Measurements from ENCODE around the gene HSPA4L.

Gene HSPA4L

DNA sequence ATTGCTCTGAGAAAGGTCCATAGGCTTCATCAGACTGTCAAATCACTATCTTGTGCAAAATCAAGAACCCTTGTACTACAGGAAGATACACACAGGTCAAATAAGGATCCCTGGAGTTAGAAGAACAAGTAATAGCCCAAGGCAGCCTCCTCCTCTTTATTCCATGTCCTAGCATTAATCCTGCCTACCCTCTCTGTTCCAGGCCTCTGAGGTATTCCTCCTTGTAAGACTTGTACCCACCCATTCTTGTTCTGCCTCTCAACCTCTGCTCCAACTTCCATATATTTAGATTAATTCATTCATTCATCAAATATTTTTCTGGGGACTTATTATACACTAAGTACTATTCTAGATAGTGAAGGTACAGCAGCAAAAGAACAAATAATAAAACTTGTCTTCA is 88.2 kb downstream of the HSPA4L start:
- H3K4me3 ChIP-seq (ENCODE audit: low read depth, low read length), result no peak overlapping the region
- TF ChIP-seq, protein P1, sequence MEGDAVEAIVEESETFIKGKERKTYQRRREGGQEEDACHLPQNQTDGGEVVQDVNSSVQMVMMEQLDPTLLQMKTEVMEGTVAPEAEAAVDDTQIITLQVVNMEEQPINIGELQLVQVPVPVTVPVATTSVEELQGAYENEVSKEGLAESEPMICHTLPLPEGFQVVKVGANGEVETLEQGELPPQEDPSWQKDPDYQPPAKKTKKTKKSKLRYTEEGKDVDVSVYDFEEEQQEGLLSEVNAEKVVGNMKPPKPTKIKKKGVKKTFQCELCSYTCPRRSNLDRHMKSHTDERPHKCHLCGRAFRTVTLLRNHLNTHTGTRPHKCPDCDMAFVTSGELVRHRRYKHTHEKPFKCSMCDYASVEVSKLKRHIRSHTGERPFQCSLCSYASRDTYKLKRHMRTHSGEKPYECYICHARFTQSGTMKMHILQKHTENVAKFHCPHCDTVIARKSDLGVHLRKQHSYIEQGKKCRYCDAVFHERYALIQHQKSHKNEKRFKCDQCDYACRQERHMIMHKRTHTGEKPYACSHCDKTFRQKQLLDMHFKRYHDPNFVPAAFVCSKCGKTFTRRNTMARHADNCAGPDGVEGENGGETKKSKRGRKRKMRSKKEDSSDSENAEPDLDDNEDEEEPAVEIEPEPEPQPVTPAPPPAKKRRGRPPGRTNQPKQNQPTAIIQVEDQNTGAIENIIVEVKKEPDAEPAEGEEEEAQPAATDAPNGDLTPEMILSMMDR (IDR thresholded peaks at IDR 0.05; ENCODE audit: low read depth, low read length), result no peak

DNA sequence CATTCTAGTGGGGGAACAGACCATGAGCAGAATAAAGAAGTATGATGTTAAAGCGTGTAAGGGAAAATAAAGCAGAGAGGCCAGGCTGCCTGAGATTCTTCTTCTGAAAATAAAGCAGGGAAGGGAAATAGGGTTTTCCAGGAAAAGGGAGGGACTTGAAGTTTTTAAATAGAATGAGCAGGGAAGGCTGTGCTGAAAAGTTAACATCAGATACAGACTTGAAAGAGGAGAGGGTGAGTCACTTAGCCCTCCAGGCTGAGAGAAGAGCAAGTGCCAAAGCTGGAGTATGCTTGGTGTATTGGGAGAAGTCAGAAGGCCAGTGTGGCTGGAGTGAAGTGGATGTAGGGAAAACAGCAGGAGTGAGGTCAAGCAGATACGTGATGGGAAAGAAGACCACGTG is 88.6 kb downstream of the HSPA4L start:
- no peak overlapping the region for H3K4me3 ChIP-seq (ENCODE audit: low read depth, low read length)
- TF ChIP-seq, protein P1 (IDR thresholded peaks at IDR 0.05; ENCODE audit: low read depth, low read length), result no peak

DNA sequence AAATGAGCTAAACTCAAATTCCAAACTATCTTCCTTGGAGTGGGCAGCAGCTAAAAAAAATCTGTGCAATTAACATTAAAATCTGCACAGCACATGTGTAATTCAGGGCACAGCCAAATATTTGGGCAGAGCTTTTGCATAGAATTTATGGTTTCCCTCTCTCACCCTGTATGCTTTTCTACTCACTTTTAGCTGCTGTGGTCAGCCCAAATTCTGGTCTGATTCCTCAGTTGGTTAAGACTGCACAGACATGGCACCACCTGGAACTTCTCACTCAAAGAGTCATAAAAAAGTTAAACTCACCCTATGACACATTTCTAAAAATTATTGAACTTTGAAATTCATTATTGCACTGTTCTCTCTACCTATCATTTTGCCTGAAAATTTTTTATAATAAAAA is 93.7 kb downstream of the HSPA4L start:
- no peak overlapping the region for H3K4me3 ChIP-seq (ENCODE audit: low read depth, low read length)
- TF ChIP-seq, protein P1 (IDR thresholded peaks at IDR 0.05; ENCODE audit: low read depth, low read length), result no peak

DNA sequence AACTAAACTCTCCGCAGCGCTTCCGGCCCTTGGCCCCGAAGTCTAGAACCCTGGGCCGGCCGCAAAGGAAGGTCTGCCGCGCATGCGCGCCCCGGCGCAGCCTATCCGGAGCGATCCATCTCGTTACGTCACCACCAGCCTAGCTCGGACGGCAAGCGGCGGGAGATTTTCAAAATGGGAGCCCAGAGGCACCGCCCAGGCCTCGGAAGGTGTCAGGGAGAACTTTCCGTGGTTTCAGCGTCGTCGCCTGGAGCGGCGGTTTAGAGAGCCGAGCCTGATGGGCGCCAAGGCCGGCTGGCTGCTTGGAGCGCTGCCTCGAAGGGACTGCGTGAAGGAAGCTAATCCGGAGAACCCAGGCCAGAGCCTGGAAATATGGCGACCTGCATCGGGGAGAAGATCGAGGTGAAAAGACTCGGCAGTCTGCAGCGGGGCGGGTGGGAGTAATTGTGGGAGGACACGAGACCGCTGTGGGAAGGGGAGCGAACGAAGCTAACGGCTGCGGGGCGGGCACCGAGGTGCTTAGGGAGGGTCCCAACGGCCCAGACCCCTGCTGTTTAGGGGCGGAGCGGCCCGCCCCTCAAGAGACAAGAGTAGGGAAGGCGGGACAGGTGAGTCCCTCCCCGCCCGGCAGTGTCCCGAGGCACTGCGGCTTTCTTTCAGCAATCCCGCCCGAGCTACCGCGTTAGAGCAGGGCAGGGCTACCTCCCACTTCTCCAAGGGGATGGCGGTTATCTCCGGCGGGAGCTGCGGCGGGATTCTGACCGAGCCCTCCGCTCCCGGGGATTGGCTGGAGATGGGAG is 98.8 kb downstream of the HSPA4L start, which contains the start of gene PLK4:
Gene PLK4, plus strand, starts transcription at position 131 of the 800 bp plus-strand sequence. Its CDS starts 242 bp downstream, at position 373.
- TF ChIP-seq, protein P1 (IDR thresholded peaks at IDR 0.05; ENCODE audit: low read depth, low read length), result no peak
- peak within 1 kb of the TSS; percentile 92 for H3K4me3 ChIP-seq (ENCODE audit: low read depth, low read length)

DNA sequence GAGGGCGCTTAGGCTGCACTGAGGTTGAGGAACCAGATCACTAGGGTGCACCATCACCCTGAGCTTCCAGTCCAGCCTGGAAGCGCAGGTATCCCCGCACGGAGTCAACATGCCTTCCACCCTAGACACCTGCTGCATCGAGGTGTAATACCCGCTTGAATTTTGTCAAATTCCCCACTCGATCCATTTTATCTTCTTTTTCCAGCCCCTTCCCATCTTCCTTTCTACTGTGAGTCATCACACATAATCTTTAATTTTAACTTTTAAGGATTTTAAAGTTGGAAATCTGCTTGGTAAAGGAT is 99.4 kb downstream of the HSPA4L start:
- H3K4me3 ChIP-seq (ENCODE audit: low read depth, low read length), result peak overlapping the region; percentile 92
- TF ChIP-seq, protein P1 (IDR thresholded peaks at IDR 0.05; ENCODE audit: low read depth, low read length), result no peak

DNA sequence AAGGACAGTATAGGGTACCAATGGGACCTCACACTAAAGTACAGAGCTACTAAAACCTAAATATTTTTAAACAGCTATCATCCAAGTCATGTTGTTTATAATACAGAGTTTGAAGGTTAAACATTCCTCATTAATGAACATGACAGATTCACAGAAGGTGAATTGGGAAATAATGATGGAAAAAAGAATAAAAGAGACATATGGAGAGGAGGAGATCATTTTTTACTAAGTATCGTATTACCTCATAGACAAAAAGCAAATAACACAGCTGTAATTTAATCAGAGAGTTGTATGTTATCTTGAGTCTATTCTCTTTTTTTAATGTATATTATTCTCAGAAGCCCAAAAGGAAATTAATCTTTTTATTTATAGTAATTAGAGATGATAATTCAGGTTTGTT is 106.4 kb downstream of the HSPA4L start:
- TF ChIP-seq, protein P1 (IDR thresholded peaks at IDR 0.05; ENCODE audit: low read depth, low read length), result no peak
- H3K4me3 ChIP-seq (ENCODE audit: low read depth, low read length), result no peak overlapping the region

DNA sequence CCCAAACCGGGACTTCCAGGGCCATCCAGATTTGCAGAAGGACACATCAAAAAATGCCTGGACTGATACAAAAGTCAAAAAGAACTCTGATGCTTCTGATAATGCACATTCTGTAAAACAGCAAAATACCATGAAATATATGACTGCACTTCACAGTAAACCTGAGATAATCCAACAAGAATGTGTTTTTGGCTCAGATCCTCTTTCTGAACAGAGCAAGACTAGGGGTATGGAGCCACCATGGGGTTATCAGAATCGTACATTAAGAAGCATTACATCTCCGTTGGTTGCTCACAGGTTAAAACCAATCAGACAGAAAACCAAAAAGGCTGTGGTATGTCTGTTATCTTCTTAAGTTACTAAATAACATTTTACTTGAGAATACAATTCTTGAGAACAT is 107.8 kb downstream of the HSPA4L start:
- TF ChIP-seq, protein P1 (IDR thresholded peaks at IDR 0.05; ENCODE audit: low read depth, low read length), result no peak
- H3K4me3 ChIP-seq (ENCODE audit: low read depth, low read length), result no peak overlapping the region

All from WI38 (cell line).